ENCODE results near the gene CDC14A. TPM values are rescaled to one million over a fixed set of nuclear protein-coding genes. Genes with fewer than 3 reads are reported as not detected.

CDC14A gene
- total RNA-seq, 1 experiment from 2014 or later = 24.7 TPM

- H3K36me3 ChIP-seq (ENCODE audit: insufficient read depth, low read length) = peaks cover 7% of the 10 kb centered on the region; the same call in 1 of the 2 replicates
- H4K20me1 ChIP-seq (ENCODE audit: insufficient read depth, low read depth, low read length) = no peaks in the 10 kb centered on the region
- no peaks in the 10 kb centered on the region for H3K79me2 ChIP-seq (ENCODE audit: low read length)
- no peaks in the 10 kb centered on the region for H3K9me3 ChIP-seq (ENCODE audit: low read length)
- no peak overlapping the region for H3K9ac ChIP-seq (ENCODE audit: low read length)
- H3K4me3 ChIP-seq (ENCODE audit: low read length) = no peak overlapping the region
- no peak overlapping the region for H3K27ac ChIP-seq (ENCODE audit: low read length)
- no peak overlapping the region for H2AFZ ChIP-seq (ENCODE audit: low read length)
- no peak for DNase-seq
- H3K27me3 ChIP-seq (ENCODE audit: low read length) = no peaks in the 10 kb centered on the region
- H3K4me1 ChIP-seq (ENCODE audit: low read length) = no peaks in the 10 kb centered on the region
- no peaks in the 10 kb centered on the region for H3K9me2 ChIP-seq (replicated peaks; ENCODE audit: insufficient read depth, low read length)
- no peak overlapping the region for H3K4me2 ChIP-seq (ENCODE audit: low read depth, low read length, poor library complexity, severe bottlenecking)
Measured at GRCh38 chr1:100481303-100481702, 129.0 kb downstream of the CDC14A start.

GRCh38 chr1:100482167-100482566 is 129.9 kb downstream of the CDC14A start:
- Histone ChIP-seq H3K9me2 (replicated peaks; ENCODE audit: insufficient read depth, low read length) (no peaks in the 10 kb centered on the region), H3K4me1 (ENCODE audit: low read length) (no peaks in the 10 kb centered on the region), H3K4me3 (ENCODE audit: low read length) (no peak overlapping the region), H2AFZ (ENCODE audit: low read length) (no peak overlapping the region), H4K20me1 (ENCODE audit: insufficient read depth, low read depth, low read length) (no peaks in the 10 kb centered on the region), H3K27me3 (ENCODE audit: low read length) (no peaks in the 10 kb centered on the region), H3K79me2 (ENCODE audit: low read length) (no peaks in the 10 kb centered on the region), H3K27ac (ENCODE audit: low read length) (no peak overlapping the region), H3K9me3 (ENCODE audit: low read length) (no peaks in the 10 kb centered on the region), H3K9ac (ENCODE audit: low read length) (no peak overlapping the region), H3K4me2 (ENCODE audit: low read depth, low read length, poor library complexity, severe bottlenecking) (no peak overlapping the region), H3K36me3 (ENCODE audit: insufficient read depth, low read length) (peaks cover 7% of the 10 kb centered on the region; the same call in 1 of the 2 replicates)
- DNase-seq = no peak

- Histone ChIP-seq H3K4me2 (ENCODE audit: low read depth, low read length, poor library complexity, severe bottlenecking) (no peak overlapping the region), H3K9ac (ENCODE audit: low read length) (no peak overlapping the region), H3K27ac (ENCODE audit: low read length) (no peak overlapping the region), H3K36me3 (ENCODE audit: insufficient read depth, low read length) (peaks cover 7% of the 10 kb centered on the region; the same call in 1 of the 2 replicates), H3K79me2 (ENCODE audit: low read length) (no peaks in the 10 kb centered on the region), H3K9me2 (replicated peaks; ENCODE audit: insufficient read depth, low read length) (no peaks in the 10 kb centered on the region), H3K9me3 (ENCODE audit: low read length) (no peaks in the 10 kb centered on the region), H3K4me3 (ENCODE audit: low read length) (no peak overlapping the region), H4K20me1 (ENCODE audit: insufficient read depth, low read depth, low read length) (no peaks in the 10 kb centered on the region), H2AFZ (ENCODE audit: low read length) (no peak overlapping the region), H3K27me3 (ENCODE audit: low read length) (no peaks in the 10 kb centered on the region), H3K4me1 (ENCODE audit: low read length) (no peaks in the 10 kb centered on the region)
- no peak for DNase-seq
Measured at GRCh38 chr1:100482748-100483147, 130.4 kb downstream of the CDC14A start.

- Histone ChIP-seq H3K27ac (ENCODE audit: low read length) (no peak overlapping the region), H3K27me3 (ENCODE audit: low read length) (no peaks in the 10 kb centered on the region), H3K4me1 (ENCODE audit: low read length) (no peaks in the 10 kb centered on the region), H3K36me3 (ENCODE audit: insufficient read depth, low read length) (peaks cover 7% of the 10 kb centered on the region; the same call in 1 of the 2 replicates), H4K20me1 (ENCODE audit: insufficient read depth, low read depth, low read length) (no peaks in the 10 kb centered on the region), H2AFZ (ENCODE audit: low read length) (no peak overlapping the region), H3K9me2 (replicated peaks; ENCODE audit: insufficient read depth, low read length) (no peaks in the 10 kb centered on the region), H3K9ac (ENCODE audit: low read length) (no peak overlapping the region), H3K4me2 (ENCODE audit: low read depth, low read length, poor library complexity, severe bottlenecking) (no peak overlapping the region), H3K9me3 (ENCODE audit: low read length) (no peaks in the 10 kb centered on the region), H3K4me3 (ENCODE audit: low read length) (no peak overlapping the region), H3K79me2 (ENCODE audit: low read length) (no peaks in the 10 kb centered on the region)
- DNase-seq = no peak
Measured at GRCh38 chr1:100483230-100483629, 130.9 kb downstream of the CDC14A start.

DNA sequence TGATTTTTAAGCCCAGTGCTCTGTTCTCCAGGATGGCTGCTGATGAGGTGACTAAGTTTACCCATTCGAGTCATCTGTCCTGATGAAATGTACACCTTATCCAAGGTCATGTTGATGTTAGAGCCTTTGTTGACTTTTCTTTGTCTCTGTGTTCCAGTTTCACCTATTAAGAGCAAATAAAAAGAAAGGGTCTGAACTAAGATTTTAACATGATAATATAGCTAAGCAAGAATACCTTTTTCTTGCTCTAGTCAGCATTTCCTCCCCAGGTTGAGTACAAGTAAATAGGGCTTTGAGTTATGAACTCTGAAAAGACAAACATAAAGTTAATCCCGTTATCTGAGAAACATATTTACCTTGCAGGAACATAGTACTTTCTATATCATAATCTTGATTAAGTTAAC is 133.6 kb downstream of the CDC14A start:
- Histone ChIP-seq H3K27ac (ENCODE audit: low read length) (no peak overlapping the region), H3K36me3 (ENCODE audit: insufficient read depth, low read length) (peaks cover 7% of the 10 kb centered on the region; the same call in 1 of the 2 replicates), H2AFZ (ENCODE audit: low read length) (no peak overlapping the region), H3K27me3 (ENCODE audit: low read length) (no peaks in the 10 kb centered on the region), H4K20me1 (ENCODE audit: insufficient read depth, low read depth, low read length) (no peaks in the 10 kb centered on the region), H3K4me2 (ENCODE audit: low read depth, low read length, poor library complexity, severe bottlenecking) (no peak overlapping the region), H3K9ac (ENCODE audit: low read length) (no peak overlapping the region), H3K9me2 (replicated peaks; ENCODE audit: insufficient read depth, low read length) (no peaks in the 10 kb centered on the region; the same call in 1 of the 2 replicates), H3K79me2 (ENCODE audit: low read length) (no peaks in the 10 kb centered on the region), H3K9me3 (ENCODE audit: low read length) (no peaks in the 10 kb centered on the region), H3K4me1 (ENCODE audit: low read length) (no peaks in the 10 kb centered on the region), H3K4me3 (ENCODE audit: low read length) (no peak overlapping the region)
- DNase-seq = no peak

GRCh38 chr1:100494393-100495084 is 142.2 kb downstream of the CDC14A start:
- H2AFZ ChIP-seq (ENCODE audit: low read length) = no peak overlapping the region
- H4K20me1 ChIP-seq (ENCODE audit: insufficient read depth, low read depth, low read length) = no peaks in the 10 kb centered on the region
- no peaks in the 10 kb centered on the region; the same call in 1 of the 2 replicates for H3K9me2 ChIP-seq (replicated peaks; ENCODE audit: insufficient read depth, low read length)
- no peak overlapping the region for H3K9ac ChIP-seq (ENCODE audit: low read length)
- no peaks in the 10 kb centered on the region for H3K4me1 ChIP-seq (ENCODE audit: low read length)
- no peaks in the 10 kb centered on the region for H3K79me2 ChIP-seq (ENCODE audit: low read length)
- H3K4me3 ChIP-seq (ENCODE audit: low read length) = no peak overlapping the region
- no peak overlapping the region for H3K27ac ChIP-seq (ENCODE audit: low read length)
- no peak for DNase-seq
- H3K27me3 ChIP-seq (ENCODE audit: low read length) = no peaks in the 10 kb centered on the region
- H3K4me2 ChIP-seq (ENCODE audit: low read depth, low read length, poor library complexity, severe bottlenecking) = no peak overlapping the region
- H3K36me3 ChIP-seq (ENCODE audit: insufficient read depth, low read length) = peaks cover 5% of the 10 kb centered on the region
- no peaks in the 10 kb centered on the region for H3K9me3 ChIP-seq (ENCODE audit: low read length)

- Histone ChIP-seq H3K4me2 (ENCODE audit: low read depth, low read length, poor library complexity, severe bottlenecking) (no peak overlapping the region), H3K36me3 (ENCODE audit: insufficient read depth, low read length) (peaks cover 5% of the 10 kb centered on the region)
Measured at GRCh38 chr1:100496896-100497295, 144.6 kb downstream of the CDC14A start.

GRCh38 chr1:100497796-100498195 is 145.5 kb downstream of the CDC14A start:
- Histone ChIP-seq H3K27ac (ENCODE audit: low read length) (no peak overlapping the region), H3K9ac (ENCODE audit: low read length) (no peak overlapping the region), H3K27me3 (ENCODE audit: low read length) (no peaks in the 10 kb centered on the region), H2AFZ (ENCODE audit: low read length) (no peak overlapping the region), H3K36me3 (ENCODE audit: insufficient read depth, low read length) (peaks cover 5% of the 10 kb centered on the region), H3K4me3 (ENCODE audit: low read length) (no peak overlapping the region), H3K4me1 (ENCODE audit: low read length) (no peaks in the 10 kb centered on the region), H4K20me1 (ENCODE audit: insufficient read depth, low read depth, low read length) (no peaks in the 10 kb centered on the region), H3K9me2 (replicated peaks; ENCODE audit: insufficient read depth, low read length) (no peaks in the 10 kb centered on the region), H3K4me2 (ENCODE audit: low read depth, low read length, poor library complexity, severe bottlenecking) (no peak overlapping the region), H3K9me3 (ENCODE audit: low read length) (no peaks in the 10 kb centered on the region), H3K79me2 (ENCODE audit: low read length) (no peaks in the 10 kb centered on the region)
- DNase-seq = no peak

More at GRCh38 chr1:100496896-100497295, 144.6 kb downstream of the CDC14A start:
- no peak for DNase-seq
- Histone ChIP-seq H3K9me2 (replicated peaks; ENCODE audit: insufficient read depth, low read length) (no peaks in the 10 kb centered on the region), H3K9me3 (ENCODE audit: low read length) (no peaks in the 10 kb centered on the region), H3K9ac (ENCODE audit: low read length) (no peak overlapping the region), H3K27ac (ENCODE audit: low read length) (no peak overlapping the region), H3K27me3 (ENCODE audit: low read length) (no peaks in the 10 kb centered on the region), H3K79me2 (ENCODE audit: low read length) (no peaks in the 10 kb centered on the region), H4K20me1 (ENCODE audit: insufficient read depth, low read depth, low read length) (no peaks in the 10 kb centered on the region), H3K4me3 (ENCODE audit: low read length) (no peak overlapping the region), H3K4me1 (ENCODE audit: low read length) (no peaks in the 10 kb centered on the region), H2AFZ (ENCODE audit: low read length) (no peak overlapping the region)
